Aorta (tissue), 5 donors: ENCODE results near the gene IQSEC1. TPM values are rescaled to one million over a fixed set of nuclear protein-coding genes. Genes with fewer than 3 reads are reported as not detected.
A peak's percentile ranks its signal among the peaks of the same experiment; 100 is the strongest.

ENCODE experiments used
- ATAC-seq: fragments of 200-7000 bp; cut with Tn5 transposase; one replicate; pipeline ENCODE4 v1.9.1; 2022; ENCODE audit warnings: moderate library complexity; ENCODE audit not compliant: low FRiP score
- DNase-seq, 2 donors: peaks; one replicate each; pipeline ENCODE4 v3.0.0-alpha.2; 2020
- H3K27ac ChIP-seq, 2 donors: one replicate each; pipeline ENCODE4 v1.5.1; 2013; ENCODE audit warnings: low read length in 2 of 2, mild to moderate bottlenecking in 2 of 2, moderate library complexity in 2 of 2, control low read depth in 1 of 2, inconsistent platforms in 1 of 2, low read depth in 1 of 2
- H3K27me3 ChIP-seq, 2 donors: one replicate each; pipeline ENCODE4 v1.6.1; 2013; ENCODE audit warnings: control low read depth in 1 of 2, low read length in 1 of 2, mild to moderate bottlenecking in 1 of 2, moderate library complexity in 1 of 2; ENCODE audit not compliant: insufficient read depth in 2 of 2, control insufficient read depth in 1 of 2
- H3K36me3 ChIP-seq, 2 donors: one replicate each; pipeline ENCODE4 v1.6.1; 2013; ENCODE audit warnings: control low read depth in 1 of 2, low read length in 1 of 2, mild to moderate bottlenecking in 1 of 2; ENCODE audit not compliant: insufficient read depth in 2 of 2, control insufficient read depth in 1 of 2
- H3K4me1 ChIP-seq, 2 donors: one replicate each; pipeline ENCODE4 v1.6.1; 2013; ENCODE audit warnings: low read length in 2 of 2, control low read depth in 1 of 2, mild to moderate bottlenecking in 1 of 2, moderate library complexity in 1 of 2; ENCODE audit not compliant: insufficient read depth in 2 of 2, control insufficient read depth in 1 of 2
- H3K4me3 ChIP-seq, 2 donors: one replicate each; pipeline ENCODE4 v1.5.1; 2013; ENCODE audit warnings: low read length in 2 of 2, control low read depth in 1 of 2, mild to moderate bottlenecking in 1 of 2
- H3K9me3 ChIP-seq: one replicate; pipeline ENCODE4 v1.6.1; 2013; ENCODE audit warnings: mild to moderate bottlenecking, low read length; ENCODE audit not compliant: control insufficient read depth
- WGBS, 2 donors: extraction: QIAGEN DNeasy Blood & Tissue Kit; methylation state at CpG; one replicate each; pipeline ENCODE4 v1.1.7; 2013; 5-methylcytosine and 5-hydroxymethylcytosine counted together
- intact Hi-C, 2 donors: fragments of 100-400 bp; cut with DNase I; formaldehyde crosslinking; loops; one replicate each; pipeline versions ENCODE4 v1.14.2 to v1.15.0; 2022
- polyA plus RNA-seq, 2 donors: library from polyadenylated mRNA; stranded (reverse); fragments of 200-250 nt; gene quantifications; one replicate each; pipeline ENCODE4 v1.2.3, GENCODE V29; 2013
- total RNA-seq, 2 donors: library from RNA; stranded (reverse); fragmentation: NEBNext Ultra II Directional; extraction: Animal tissue kit (Norgen Biotek cat#: 25700); gene quantifications; one replicate each; pipeline ENCODE4 v1.2.1, GENCODE V29; 2021
- donor health status: healthy with polysubstance abuse.
- donor health status: Bipolar disorder and iron deficiency.
- donor health status: DM: no; HTN: no; CAD: no.
- donor health status: DM: no; HTN: no; CAD: no.
- donor health status: DM: yes; HTN: yes; CAD: no.

The IQSEC1 gene
- total and polyA plus RNA-seq, 4 donors, result 12.6 to 84.7 (median 49.9) TPM

GRCh38 chr3:13045241-13045903 is 27.9 kb downstream of the IQSEC1 start:
- Histone ChIP-seq H3K4me3 (no peak overlapping the region), H3K36me3 (no peaks in the 10 kb centered on the region), H3K27me3 (no peaks in the 10 kb centered on the region), H3K9me3 (no peaks in the 10 kb centered on the region), H3K27ac (no peak overlapping the region), H3K4me1 (no peaks in the 10 kb centered on the region)
- DNase-seq (peak in 1 of 2 donors; percentile 42), ATAC-seq (no peak)
- WGBS, 2 donors, result 89 to 90% methylated on average over 16 of the region's 16 CpGs
- intact Hi-C loops, result no loop called here

- peak in 1 of 2 donors; percentile 35 for DNase-seq
- ATAC-seq, result no peak
- no peak overlapping the region for H3K4me3 ChIP-seq
- H3K36me3 ChIP-seq, result no peaks in the 10 kb centered on the region
- H3K27me3 ChIP-seq, result no peaks in the 10 kb centered on the region
- no peak overlapping the region for H3K27ac ChIP-seq
- intact Hi-C loops, result no loop called here
- H3K4me1 ChIP-seq, result no peaks in the 10 kb centered on the region
- 94 to 97% methylated on average over 13 of the region's 13 CpGs for WGBS, 2 donors
- H3K9me3 ChIP-seq, result no peaks in the 10 kb centered on the region
Measured at GRCh38 chr3:13044496-13045240, 28.6 kb downstream of the IQSEC1 start.

GRCh38 chr3:13043656-13044055 is 29.6 kb downstream of the IQSEC1 start:
- H3K36me3 ChIP-seq, result no peaks in the 10 kb centered on the region
- DNase-seq (peak in 1 of 2 donors; percentile 25), ATAC-seq (no peak)
- H3K4me1 ChIP-seq, result no peaks in the 10 kb centered on the region
- no peak overlapping the region for H3K4me3 ChIP-seq
- intact Hi-C loops, result no loop called here
- no peak overlapping the region for H3K27ac ChIP-seq
- WGBS, 2 donors, result 92 to 96% methylated on average over 9 of the region's 9 CpGs
- H3K9me3 ChIP-seq, result no peaks in the 10 kb centered on the region
- no peaks in the 10 kb centered on the region for H3K27me3 ChIP-seq

- Histone ChIP-seq H3K4me1 (no peaks in the 10 kb centered on the region), H3K9me3 (no peaks in the 10 kb centered on the region), H3K27me3 (no peaks in the 10 kb centered on the region), H3K27ac (no peak overlapping the region), H3K4me3 (no peak overlapping the region), H3K36me3 (no peaks in the 10 kb centered on the region)
- no peak for DNase-seq
- WGBS, 2 donors, result 95 to 98% methylated on average over 20 of the region's 20 CpGs
- no peak for ATAC-seq
- intact Hi-C loops, result no loop called here
Measured at GRCh38 chr3:13042715-13043271, 30.4 kb downstream of the IQSEC1 start.

- Histone ChIP-seq H3K27me3 (no peaks in the 10 kb centered on the region), H3K4me3 (no peak overlapping the region), H3K27ac (no peak overlapping the region), H3K4me1 (no peaks in the 10 kb centered on the region), H3K36me3 (no peaks in the 10 kb centered on the region), H3K9me3 (no peaks in the 10 kb centered on the region)
- 93% methylated on average over 25 of the region's 25 CpGs for WGBS, 2 donors
- intact Hi-C loops, result no loop called here
- ATAC-seq, result no peak
- no peak for DNase-seq
Measured at GRCh38 chr3:13042127-13042701, 31.0 kb downstream of the IQSEC1 start.

GRCh38 chr3:13041113-13041776 is 32.0 kb downstream of the IQSEC1 start:
- WGBS, 2 donors, result 91% methylated on average over 26 of the region's 26 CpGs
- no peaks in the 10 kb centered on the region for H3K27me3 ChIP-seq
- DNase-seq (no peak), ATAC-seq (no peak)
- no peaks in the 10 kb centered on the region for H3K36me3 ChIP-seq
- H3K4me1 ChIP-seq, result no peaks in the 10 kb centered on the region
- H3K4me3 ChIP-seq, result no peak overlapping the region
- H3K9me3 ChIP-seq, result no peaks in the 10 kb centered on the region
- H3K27ac ChIP-seq, result no peak overlapping the region
- intact Hi-C loops, result no loop called here

- H3K4me1 ChIP-seq, result no peaks in the 10 kb centered on the region
- H3K27ac ChIP-seq, result no peak overlapping the region
- no peak for ATAC-seq
- no peaks in the 10 kb centered on the region for H3K9me3 ChIP-seq
- no peak for DNase-seq
- H3K27me3 ChIP-seq, result no peaks in the 10 kb centered on the region
- H3K4me3 ChIP-seq, result no peak overlapping the region
- WGBS, 2 donors, result 87 to 90% methylated on average over 12 of the region's 12 CpGs
- no peaks in the 10 kb centered on the region for H3K36me3 ChIP-seq
- intact Hi-C loops, result no loop called here
Measured at GRCh38 chr3:13040361-13041074, 32.7 kb downstream of the IQSEC1 start.

GRCh38 chr3:13039213-13039896 is 33.9 kb downstream of the IQSEC1 start:
- DNase-seq (peak in 1 of 2 donors; percentile 44), ATAC-seq (no peak)
- intact Hi-C loops, result no loop called here
- Histone ChIP-seq H3K4me1 (no peaks in the 10 kb centered on the region), H3K36me3 (no peaks in the 10 kb centered on the region), H3K9me3 (no peaks in the 10 kb centered on the region), H3K4me3 (no peak overlapping the region), H3K27me3 (no peaks in the 10 kb centered on the region), H3K27ac (no peak overlapping the region)
- WGBS, 2 donors, result 46 to 51% methylated on average over 14 of the region's 14 CpGs
